Measurements from ENCODE around the gene C5orf58.

C5orf58 gene

GRCh38 chr5:170232786-170233185 lies at the start of gene C5orf58:
Gene C5orf58 (plus strand): TSS chr5:170232985. CDS start chr5:170234977, 1,992 bp downstream.
- ATAC-seq (no peak), DNase-seq (no peak)
- Mint-ChIP-seq H3K4me1 (peaks cover 6% of the 10 kb centered on the region), H3K9me3 (no peaks in the 10 kb centered on the region), H3K27ac (no peak within 1 kb of the TSS), H3K27me3 (no peaks in the 10 kb centered on the region), H3K4me3 (no peak within 1 kb of the TSS)

- no peaks in the 10 kb centered on the region for H3K4me1 Mint-ChIP-seq
- H3K9me3 Mint-ChIP-seq, result no peaks in the 10 kb centered on the region
- H3K4me3 Mint-ChIP-seq, result no peak overlapping the region
- no peak overlapping the region for H3K27ac Mint-ChIP-seq
- DNase-seq, result peak; percentile 29 to 42
- peak; percentile 78 for ATAC-seq
- peaks cover 9% of the 10 kb centered on the region for H3K27me3 Mint-ChIP-seq
These were observed 48.7 kb upstream of the C5orf58 start for GRCh38 chr5:170183816-170184687.

GRCh38 chr5:170184737-170185136 lies 48.0 kb upstream of the C5orf58 start:
- Mint-ChIP-seq H3K4me1 (no peaks in the 10 kb centered on the region), H3K4me3 (no peak overlapping the region), H3K27me3 (peaks cover 9% of the 10 kb centered on the region), H3K9me3 (no peaks in the 10 kb centered on the region), H3K27ac (no peak overlapping the region)
- no peak for ATAC-seq
- DNase-seq, result no peak

GRCh38 chr5:170186156-170186555 lies 46.6 kb upstream of the C5orf58 start:
- DNase-seq, result no peak
- H3K4me3 Mint-ChIP-seq, result no peak overlapping the region
- no peak overlapping the region for H3K27ac Mint-ChIP-seq
- H3K27me3 Mint-ChIP-seq, result peaks cover 9% of the 10 kb centered on the region
- ATAC-seq, result no peak
- H3K4me1 Mint-ChIP-seq, result no peaks in the 10 kb centered on the region
- H3K9me3 Mint-ChIP-seq, result no peaks in the 10 kb centered on the region

GRCh38 chr5:170186856-170187255 lies 45.9 kb upstream of the C5orf58 start:
- no peak overlapping the region for H3K27ac Mint-ChIP-seq
- H3K9me3 Mint-ChIP-seq, result no peaks in the 10 kb centered on the region
- ATAC-seq (no peak), DNase-seq (no peak)
- H3K4me1 Mint-ChIP-seq, result no peaks in the 10 kb centered on the region
- no peak overlapping the region for H3K4me3 Mint-ChIP-seq
- peaks cover 3% of the 10 kb centered on the region for H3K27me3 Mint-ChIP-seq

GRCh38 chr5:170190436-170191134 lies 42.2 kb upstream of the C5orf58 start:
- Mint-ChIP-seq H3K27me3 (no peaks in the 10 kb centered on the region), H3K9me3 (no peaks in the 10 kb centered on the region), H3K4me3 (no peak overlapping the region), H3K27ac (no peak overlapping the region), H3K4me1 (no peaks in the 10 kb centered on the region)
- no peak for DNase-seq
- ATAC-seq, result no peak

- H3K4me1 Mint-ChIP-seq, result no peaks in the 10 kb centered on the region
- ATAC-seq, result no peak
- no peak for DNase-seq
- no peaks in the 10 kb centered on the region for H3K9me3 Mint-ChIP-seq
- H3K27me3 Mint-ChIP-seq, result no peaks in the 10 kb centered on the region
- H3K27ac Mint-ChIP-seq, result peak overlapping the region in 1 of 2 donors; percentile 14
- H3K4me3 Mint-ChIP-seq, result no peak overlapping the region
These were observed 40.0 kb upstream of the C5orf58 start for GRCh38 chr5:170192829-170193228.

GRCh38 chr5:170195961-170196360 lies 36.8 kb upstream of the C5orf58 start:
- H3K9me3 Mint-ChIP-seq, result no peaks in the 10 kb centered on the region
- no peak overlapping the region for H3K4me3 Mint-ChIP-seq
- H3K27ac Mint-ChIP-seq, result no peak overlapping the region
- ATAC-seq (no peak), DNase-seq (no peak)
- no peaks in the 10 kb centered on the region for H3K4me1 Mint-ChIP-seq
- H3K27me3 Mint-ChIP-seq, result no peaks in the 10 kb centered on the region

GRCh38 chr5:170200876-170201275 lies 31.9 kb upstream of the C5orf58 start:
- no peak overlapping the region for H3K4me3 Mint-ChIP-seq
- peak overlapping the region in 1 of 2 donors; percentile 5 for H3K27ac Mint-ChIP-seq
- no peaks in the 10 kb centered on the region for H3K9me3 Mint-ChIP-seq
- no peaks in the 10 kb centered on the region for H3K4me1 Mint-ChIP-seq
- no peak for DNase-seq
- peaks cover 8% of the 10 kb centered on the region for H3K27me3 Mint-ChIP-seq
- no peak for ATAC-seq

- ATAC-seq, result no peak
- H3K4me3 Mint-ChIP-seq, result no peak overlapping the region
- H3K27ac Mint-ChIP-seq, result no peak overlapping the region
- no peaks in the 10 kb centered on the region for H3K9me3 Mint-ChIP-seq
- no peaks in the 10 kb centered on the region for H3K4me1 Mint-ChIP-seq
- peaks cover 9% of the 10 kb centered on the region for H3K27me3 Mint-ChIP-seq
- no peak for DNase-seq
These were observed 31.5 kb upstream of the C5orf58 start for GRCh38 chr5:170201311-170201710.

- ATAC-seq, result no peak
These were observed 30.7 kb upstream of the C5orf58 start for GRCh38 chr5:170202117-170202516.

GRCh38 chr5:170204202-170204601 lies 28.6 kb upstream of the C5orf58 start:
- no peaks in the 10 kb centered on the region for H3K9me3 Mint-ChIP-seq
- H3K4me3 Mint-ChIP-seq, result no peak overlapping the region
- H3K4me1 Mint-ChIP-seq, result no peaks in the 10 kb centered on the region
- no peak for ATAC-seq
- peaks cover 9% of the 10 kb centered on the region for H3K27me3 Mint-ChIP-seq
- DNase-seq, result no peak
- no peak overlapping the region for H3K27ac Mint-ChIP-seq

More at GRCh38 chr5:170202117-170202516, 30.7 kb upstream of the C5orf58 start:
- Mint-ChIP-seq H3K4me1 (no peaks in the 10 kb centered on the region), H3K9me3 (no peaks in the 10 kb centered on the region), H3K4me3 (no peak overlapping the region), H3K27ac (no peak overlapping the region), H3K27me3 (peaks cover 9% of the 10 kb centered on the region)
- no peak for DNase-seq

- H3K4me3 Mint-ChIP-seq, result no peak overlapping the region
- H3K27ac Mint-ChIP-seq, result no peak overlapping the region
These were observed 26.6 kb upstream of the C5orf58 start for GRCh38 chr5:170206216-170206615.

GRCh38 chr5:170206958-170207357 lies 25.8 kb upstream of the C5orf58 start:
- no peaks in the 10 kb centered on the region for H3K4me1 Mint-ChIP-seq
- DNase-seq, result no peak
- H3K27me3 Mint-ChIP-seq, result peaks cover 30% of the 10 kb centered on the region
- no peak overlapping the region for H3K4me3 Mint-ChIP-seq
- H3K27ac Mint-ChIP-seq, result no peak overlapping the region
- no peak for ATAC-seq
- H3K9me3 Mint-ChIP-seq, result no peaks in the 10 kb centered on the region

More at GRCh38 chr5:170206216-170206615, 26.6 kb upstream of the C5orf58 start:
- Mint-ChIP-seq H3K27me3 (peaks cover 23% of the 10 kb centered on the region), H3K4me1 (no peaks in the 10 kb centered on the region), H3K9me3 (no peaks in the 10 kb centered on the region)
- no peak for ATAC-seq
- no peak for DNase-seq

GRCh38 chr5:170211575-170212334 lies 21.0 kb upstream of the C5orf58 start:
- ATAC-seq (no peak), DNase-seq (no peak)
- H3K27ac Mint-ChIP-seq, result no peak overlapping the region
- H3K27me3 Mint-ChIP-seq, result peaks cover 21% of the 10 kb centered on the region
- no peak overlapping the region for H3K4me3 Mint-ChIP-seq
- H3K4me1 Mint-ChIP-seq, result no peaks in the 10 kb centered on the region
- no peaks in the 10 kb centered on the region for H3K9me3 Mint-ChIP-seq

Data from stimulated activated naive CD8-positive, alpha-beta T cell treated with anti-CD3 and anti-CD28 coated beads, Interleukin-15, amount 100 ng/mL, for 72 hours (primary cell).